Mesendoderm (in vitro differentiated cells): Measurements from ENCODE around the gene ADCY7.

Experiments used
- DNase-seq: peaks from one replicate; pipeline ENCODE4 v3.0.0; 2013
- H2AK5ac ChIP-seq: 2 replicates; pipeline ENCODE4 v1.6.1; 2013; ENCODE audit warnings: low read length, inconsistent platforms
- H2BK120ac ChIP-seq: 2 replicates; pipeline ENCODE4 v1.6.1; 2013; ENCODE audit warnings: low read depth, mild to moderate bottlenecking, low read length, moderate library complexity, mixed read lengths
- H2BK15ac ChIP-seq: replicated peaks from 2 replicates; pipeline ENCODE4 v1.6.1; 2013; ENCODE audit warnings: low read depth, mild to moderate bottlenecking, moderate library complexity
- H2BK5ac ChIP-seq: 2 replicates; pipeline ENCODE4 v1.6.1; 2013; ENCODE audit warnings: low read length, inconsistent platforms
- H3K18ac ChIP-seq: 2 replicates; pipeline ENCODE4 v1.6.1; 2013; ENCODE audit warnings: mild to moderate bottlenecking, low read length, mixed read lengths
- H3K23ac ChIP-seq: one replicate; pipeline ENCODE4 v1.6.1; 2013; ENCODE audit warnings: low read length
- H3K27ac ChIP-seq: 2 replicates; pipeline ENCODE4 v1.5.1; 2013; ENCODE audit warnings: low read depth, mild to moderate bottlenecking, inconsistent platforms, low read length, moderate library complexity
- H3K27me3 ChIP-seq: 2 replicates; pipeline ENCODE4 v1.6.1; 2013; ENCODE audit warnings: low read length, control low read depth, mild to moderate bottlenecking, inconsistent platforms; ENCODE audit not compliant: insufficient read depth, poor library complexity
- H3K36me3 ChIP-seq: 2 replicates; pipeline ENCODE4 v1.6.1; 2013; ENCODE audit warnings: low read length, inconsistent platforms; ENCODE audit not compliant: control insufficient read depth, insufficient read depth
- H3K4ac ChIP-seq: one replicate; pipeline ENCODE4 v1.6.1; 2013; ENCODE audit warnings: low read depth, mild to moderate bottlenecking, low read length, moderate library complexity
- H3K4me1 ChIP-seq: 2 replicates; pipeline ENCODE4 v1.6.1; 2013; ENCODE audit warnings: low read depth, low read length, inconsistent platforms; ENCODE audit not compliant: control insufficient read depth
- H3K4me2 ChIP-seq: 2 replicates; pipeline ENCODE4 v1.6.1; 2013; ENCODE audit warnings: low read length
- H3K4me3 ChIP-seq: 2 replicates; pipeline ENCODE4 v1.5.1; 2013; ENCODE audit warnings: mild to moderate bottlenecking, low read length
- H3K56ac ChIP-seq: one replicate; pipeline ENCODE4 v1.6.1; 2013; ENCODE audit warnings: low read length
- H3K79me1 ChIP-seq: 2 replicates; pipeline ENCODE4 v1.6.1; 2013; ENCODE audit warnings: low read length, inconsistent platforms
- H3K79me2 ChIP-seq: 2 replicates; pipeline ENCODE4 v1.6.1; 2013; ENCODE audit warnings: mild to moderate bottlenecking, low read length; ENCODE audit not compliant: control insufficient read depth, insufficient read depth
- H3K9ac ChIP-seq: 2 replicates; pipeline ENCODE4 v1.6.1; 2013; ENCODE audit warnings: low read length, inconsistent platforms
- H4K5ac ChIP-seq: one replicate; pipeline ENCODE4 v1.6.1; 2013; ENCODE audit warnings: low read length
- H4K8ac ChIP-seq: one replicate; pipeline ENCODE4 v1.6.1; 2013; ENCODE audit warnings: low read depth, mild to moderate bottlenecking, control low read depth, low read length, moderate library complexity
- WGBS: extraction: QIAGEN DNeasy Blood & Tissue Kit; methylation state at CpG from one replicate; pipeline ENCODE4 v1.1.7; 2013; ENCODE audit warnings: low lambda C conversion rate, missing lambda C conversion rate; ENCODE audit not compliant: insufficient coverage; ENCODE audit errors: extremely low coverage; 5-methylcytosine and 5-hydroxymethylcytosine counted together

ADCY7 gene

GRCh38 chr16:50288920-50289319 lies 22.6 kb downstream of the ADCY7 start:
- H3K4me2 ChIP-seq = no peak overlapping the region
- H2BK120ac ChIP-seq = no peak overlapping the region
- H3K4me3 ChIP-seq = no peak overlapping the region
- no peaks in the 10 kb centered on the region for H3K4me1 ChIP-seq
- no peak overlapping the region for H3K4ac ChIP-seq
- no peak overlapping the region for H3K18ac ChIP-seq
- no peak overlapping the region for H2BK15ac ChIP-seq
- no peak overlapping the region for H4K8ac ChIP-seq
- H2BK5ac ChIP-seq = no peak overlapping the region
- no peak overlapping the region for H3K27ac ChIP-seq
- no peak overlapping the region for H2AK5ac ChIP-seq
- H3K79me2 ChIP-seq = no peaks in the 10 kb centered on the region
- H3K23ac ChIP-seq = no peak overlapping the region
- DNase-seq = no peak
- no peak overlapping the region for H3K9ac ChIP-seq
- H4K5ac ChIP-seq = no peak overlapping the region
- H3K79me1 ChIP-seq = no peaks in the 10 kb centered on the region
- no peak overlapping the region for H3K56ac ChIP-seq
- no peaks in the 10 kb centered on the region for H3K36me3 ChIP-seq
- H3K27me3 ChIP-seq = no peaks in the 10 kb centered on the region
- WGBS = no CpG with 5 or more reads among the region's 3 CpGs

- H3K56ac ChIP-seq = no peak overlapping the region
- H3K4me3 ChIP-seq = no peak overlapping the region
- H2AK5ac ChIP-seq = no peak overlapping the region
- no peak overlapping the region for H2BK5ac ChIP-seq
- H3K18ac ChIP-seq = no peak overlapping the region
- H2BK15ac ChIP-seq = no peak overlapping the region
- H4K5ac ChIP-seq = no peak overlapping the region
- no peaks in the 10 kb centered on the region for H3K4me1 ChIP-seq
- WGBS = no CpG with 5 or more reads among the region's 30 CpGs
- H3K27ac ChIP-seq = no peak overlapping the region
- no peaks in the 10 kb centered on the region for H3K36me3 ChIP-seq
- H3K23ac ChIP-seq = no peak overlapping the region
- no peak overlapping the region for H2BK120ac ChIP-seq
- H3K79me1 ChIP-seq = no peaks in the 10 kb centered on the region
- no peak for DNase-seq
- no peak overlapping the region for H3K9ac ChIP-seq
- H4K8ac ChIP-seq = no peak overlapping the region
- no peaks in the 10 kb centered on the region for H3K27me3 ChIP-seq
- H3K4me2 ChIP-seq = no peak overlapping the region
- H3K4ac ChIP-seq = no peak overlapping the region
- H3K79me2 ChIP-seq = no peaks in the 10 kb centered on the region
These were observed 23.8 kb downstream of the ADCY7 start for GRCh38 chr16:50289950-50290764.

- H3K79me1 ChIP-seq = no peaks in the 10 kb centered on the region
- H4K8ac ChIP-seq = no peak overlapping the region
- H2AK5ac ChIP-seq = no peak overlapping the region
- H3K4me3 ChIP-seq = no peak overlapping the region
- H2BK15ac ChIP-seq = no peak overlapping the region
- DNase-seq = no peak
- no peaks in the 10 kb centered on the region for H3K27me3 ChIP-seq
- H3K79me2 ChIP-seq = no peaks in the 10 kb centered on the region
- H3K27ac ChIP-seq = no peak overlapping the region
- H3K23ac ChIP-seq = no peak overlapping the region
- no peak overlapping the region for H3K4ac ChIP-seq
- no peaks in the 10 kb centered on the region for H3K4me1 ChIP-seq
- WGBS = no CpG with 5 or more reads among the region's 6 CpGs
- no peaks in the 10 kb centered on the region for H3K36me3 ChIP-seq
- H2BK5ac ChIP-seq = no peak overlapping the region
- no peak overlapping the region for H3K4me2 ChIP-seq
- no peak overlapping the region for H3K9ac ChIP-seq
- no peak overlapping the region for H4K5ac ChIP-seq
- no peak overlapping the region for H2BK120ac ChIP-seq
- H3K18ac ChIP-seq = no peak overlapping the region
- H3K56ac ChIP-seq = no peak overlapping the region
These were observed 24.5 kb downstream of the ADCY7 start for GRCh38 chr16:50290856-50291255.

GRCh38 chr16:50291719-50292565 lies 25.6 kb downstream of the ADCY7 start:
- Histone ChIP-seq H3K18ac (no peak overlapping the region), H3K27me3 (no peaks in the 10 kb centered on the region), H3K79me2 (no peaks in the 10 kb centered on the region), H3K23ac (no peak overlapping the region), H3K9ac (no peak overlapping the region), H3K4me3 (no peak overlapping the region), H3K79me1 (no peaks in the 10 kb centered on the region), H2BK5ac (no peak overlapping the region), H2BK15ac (no peak overlapping the region), H2BK120ac (no peak overlapping the region), H4K8ac (no peak overlapping the region), H3K56ac (no peak overlapping the region), H3K4ac (no peak overlapping the region), H3K27ac (no peak overlapping the region), H3K4me2 (no peak overlapping the region), H4K5ac (no peak overlapping the region), H2AK5ac (no peak overlapping the region), H3K4me1 (no peaks in the 10 kb centered on the region), H3K36me3 (no peaks in the 10 kb centered on the region)
- DNase-seq = no peak
- WGBS = no CpG with 5 or more reads among the region's 26 CpGs

GRCh38 chr16:50292566-50292948 lies 26.2 kb downstream of the ADCY7 start:
- H3K4me3 ChIP-seq = no peak overlapping the region
- H2BK15ac ChIP-seq = no peak overlapping the region
- WGBS = no CpG with 5 or more reads among the region's 12 CpGs
- no peak overlapping the region for H3K18ac ChIP-seq
- no peak overlapping the region for H4K5ac ChIP-seq
- no peaks in the 10 kb centered on the region for H3K27me3 ChIP-seq
- H3K9ac ChIP-seq = no peak overlapping the region
- no peak overlapping the region for H3K4me2 ChIP-seq
- no peak overlapping the region for H3K4ac ChIP-seq
- no peak overlapping the region for H3K56ac ChIP-seq
- H2BK120ac ChIP-seq = no peak overlapping the region
- no peak overlapping the region for H3K23ac ChIP-seq
- no peaks in the 10 kb centered on the region for H3K79me2 ChIP-seq
- no peak overlapping the region for H4K8ac ChIP-seq
- no peaks in the 10 kb centered on the region for H3K79me1 ChIP-seq
- no peak overlapping the region for H2BK5ac ChIP-seq
- no peak overlapping the region for H3K27ac ChIP-seq
- no peak overlapping the region for H2AK5ac ChIP-seq
- DNase-seq = no peak
- H3K4me1 ChIP-seq = no peaks in the 10 kb centered on the region
- no peaks in the 10 kb centered on the region for H3K36me3 ChIP-seq
